Ascending aorta (tissue), 2 donors: Measurements from ENCODE around the gene LAPTM5. TPM values are rescaled to one million over a fixed set of nuclear protein-coding genes. Genes with fewer than 3 reads are reported as not detected.

Source experiments
- DNase-seq, 2 donors: peaks; one replicate each; pipeline ENCODE4 v3.0.0-alpha.2; 2019; ENCODE audit warnings: low spot score in 2 of 2
- H3K27ac ChIP-seq, 2 donors: fragments of 200-600 bp; sonication (generic); one replicate each; pipeline ENCODE4 v1.5.1; 2016 to 2017; ENCODE audit warnings: mild to moderate bottlenecking in 1 of 2
- H3K27me3 ChIP-seq: fragments of 200-600 bp; sonication (generic); one replicate; pipeline ENCODE4 v1.5.1; 2017
- H3K36me3 ChIP-seq, 2 donors: fragments of 200-600 bp; sonication (generic); one replicate each; pipeline ENCODE4 v1.5.1; 2016
- H3K4me1 ChIP-seq, 2 donors: fragments of 200-600 bp; sonication (generic); one replicate each; pipeline ENCODE4 v1.5.1; 2016 to 2017; ENCODE audit warnings: mild to moderate bottlenecking in 1 of 2
- H3K4me3 ChIP-seq, 2 donors: fragments of 200-600 bp; sonication (generic); one replicate each; pipeline ENCODE4 v1.5.1; 2016 to 2017; ENCODE audit warnings: mild to moderate bottlenecking in 1 of 2
- H3K9me3 ChIP-seq, 2 donors: fragments of 200-600 bp; sonication (generic); one replicate each; pipeline ENCODE4 v1.5.1; 2016
- CTCF ChIP-seq, 3 experiments: fragments of 200-600 bp in 2 of 3; fragments of 450-650 bp in 1 of 3; sonication (generic) in 2 of 3; IDR thresholded peaks; one replicate each; pipeline ENCODE4 v1.5.1; 2016 to 2019; ENCODE audit warnings: antibody characterized with exemption in 3 of 3, mild to moderate bottlenecking in 1 of 3, moderate library complexity in 1 of 3
- intact Hi-C: fragments of 100-400 bp; cut with DNase I; formaldehyde crosslinking; loops from one replicate; pipeline ENCODE4 v1.15.1; 2023
- total RNA-seq: library from RNA; depleted of rRNA; stranded (reverse); fragments of >200 nt; gene quantifications from one replicate; pipeline ENCODE4 v1.1.0, GENCODE V29; 2016

Gene LAPTM5
- total RNA-seq, 1 donor from 2014 or later = 56.1 TPM

GRCh38 chr1:30788580-30789387 lies 31.2 kb upstream of the LAPTM5 start:
- Histone ChIP-seq H3K27me3 (no peaks in the 10 kb centered on the region), H3K4me3 (no peak overlapping the region), H3K36me3 (no peaks in the 10 kb centered on the region), H3K27ac (no peak overlapping the region), H3K9me3 (no peaks in the 10 kb centered on the region), H3K4me1 (no peaks in the 10 kb centered on the region)
- no peak for DNase-seq
- intact Hi-C loops = loop anchor here (10.0 kb wide), 1 partner anchor 756 kb away; no protein-coding TSS in a partner anchor
- no peak for TF ChIP-seq CTCF (IDR thresholded peaks at IDR 0.05)

- Histone ChIP-seq H3K4me3 (no peak overlapping the region), H3K36me3 (no peaks in the 10 kb centered on the region), H3K27me3 (no peaks in the 10 kb centered on the region), H3K4me1 (no peaks in the 10 kb centered on the region), H3K9me3 (no peaks in the 10 kb centered on the region), H3K27ac (no peak overlapping the region)
- no peak for TF ChIP-seq CTCF (IDR thresholded peaks at IDR 0.05)
- intact Hi-C loops = loop anchor here (10.0 kb wide), 1 partner anchor 757 kb away; no protein-coding TSS in a partner anchor
- DNase-seq = no peak
These were observed 30.4 kb upstream of the LAPTM5 start for GRCh38 chr1:30787856-30788495.

- DNase-seq = no peak
- Histone ChIP-seq H3K27ac (no peak overlapping the region), H3K36me3 (no peaks in the 10 kb centered on the region), H3K9me3 (no peaks in the 10 kb centered on the region), H3K4me3 (no peak overlapping the region), H3K4me1 (peaks cover 0 to 2% of the 10 kb centered on the region in 2 donors), H3K27me3 (no peaks in the 10 kb centered on the region)
- intact Hi-C loops = loop anchor here (10.0 kb wide), 1 partner anchor 758 kb away; no protein-coding TSS in a partner anchor
- no peak for TF ChIP-seq CTCF (IDR thresholded peaks at IDR 0.05)
These were observed 29.7 kb upstream of the LAPTM5 start for GRCh38 chr1:30787266-30787665.

- no peak for DNase-seq
- TF ChIP-seq CTCF (IDR thresholded peaks at IDR 0.05) = no peak
- intact Hi-C loops = loop anchor here (10.0 kb wide), 1 partner anchor 758 kb away; no protein-coding TSS in a partner anchor
- peaks cover 0 to 2% of the 10 kb centered on the region in 2 donors for H3K4me1 ChIP-seq
- no peak overlapping the region for H3K4me3 ChIP-seq
- H3K27me3 ChIP-seq = no peaks in the 10 kb centered on the region
- no peaks in the 10 kb centered on the region for H3K36me3 ChIP-seq
- no peak overlapping the region for H3K27ac ChIP-seq
- no peaks in the 10 kb centered on the region for H3K9me3 ChIP-seq
These were observed 28.9 kb upstream of the LAPTM5 start for GRCh38 chr1:30786264-30786991.

- Histone ChIP-seq H3K27ac (no peak overlapping the region), H3K4me1 (peaks cover 0 to 2% of the 10 kb centered on the region in 2 donors)
- no peak for TF ChIP-seq CTCF (IDR thresholded peaks at IDR 0.05)
These were observed 28.1 kb upstream of the LAPTM5 start for GRCh38 chr1:30785714-30786113.

More at GRCh38 chr1:30785714-30786113, 28.1 kb upstream of the LAPTM5 start:
- intact Hi-C loops = loop anchor here (10.0 kb wide), 1 partner anchor 759 kb away; no protein-coding TSS in a partner anchor
- Histone ChIP-seq H3K9me3 (no peaks in the 10 kb centered on the region), H3K4me3 (no peak overlapping the region), H3K36me3 (no peaks in the 10 kb centered on the region), H3K27me3 (no peaks in the 10 kb centered on the region)
- DNase-seq = no peak
